ENCODE measurements around the gene TANC1. TPM values are rescaled to one million over a fixed set of nuclear protein-coding genes. Genes with fewer than 3 reads are reported as not detected.
A peak's percentile ranks its signal among the peaks of the same experiment; 100 is the strongest.

The TANC1 gene
- total and polyA plus RNA-seq, 11 donors, result 26.6 to 91.1 (median 68.8) TPM

DNA sequence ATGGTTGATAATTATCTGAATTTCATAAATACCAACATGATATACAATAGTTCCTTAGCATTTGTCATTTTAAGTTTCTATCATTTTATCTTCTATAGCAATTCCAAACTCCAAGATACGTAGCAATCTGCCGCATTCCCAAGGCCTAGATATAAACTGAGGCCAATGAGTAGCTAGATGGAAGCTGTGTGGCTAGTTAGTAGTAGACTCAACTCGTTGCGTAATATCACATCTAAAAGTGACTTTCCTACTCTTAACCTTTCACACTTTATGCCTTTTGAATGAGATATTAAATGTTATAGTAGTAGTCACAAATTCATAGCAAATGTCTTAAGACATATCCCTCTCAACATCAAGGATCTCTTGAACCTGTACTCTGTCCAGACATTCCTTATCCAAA lies 284.5 kb downstream of the TANC1 start:
- WGBS, 4 donors, result 94 to 98% (median 96%) methylated on average over 4 of the region's 4 CpGs
- H3K36me3 ChIP-seq, result peaks cover 0 to 53% (median 33%) of the 10 kb centered on the region in 9 donors

DNA sequence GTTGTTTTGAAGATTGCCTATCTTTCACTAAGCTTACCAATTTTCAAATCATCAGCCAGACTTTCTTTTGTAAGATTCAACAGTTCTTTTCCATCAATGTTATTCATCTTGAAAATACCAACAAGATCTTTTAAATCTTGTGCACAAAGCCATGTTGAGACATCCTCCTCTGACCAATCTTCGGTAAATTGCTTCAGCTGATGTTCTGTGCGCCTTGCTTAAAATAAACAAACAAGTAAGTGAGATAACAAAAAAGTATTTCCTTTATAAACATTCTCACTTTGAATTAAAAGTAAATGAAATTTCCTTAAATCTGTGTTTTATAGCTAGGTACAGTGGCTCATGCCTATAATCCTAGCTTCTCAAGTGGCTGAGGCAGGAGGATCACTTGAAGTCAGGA lies 287.7 kb downstream of the TANC1 start:
- peaks cover 0 to 71% (median 42%) of the 10 kb centered on the region in 9 donors for H3K36me3 ChIP-seq
- TF ChIP-seq, protein P1, sequence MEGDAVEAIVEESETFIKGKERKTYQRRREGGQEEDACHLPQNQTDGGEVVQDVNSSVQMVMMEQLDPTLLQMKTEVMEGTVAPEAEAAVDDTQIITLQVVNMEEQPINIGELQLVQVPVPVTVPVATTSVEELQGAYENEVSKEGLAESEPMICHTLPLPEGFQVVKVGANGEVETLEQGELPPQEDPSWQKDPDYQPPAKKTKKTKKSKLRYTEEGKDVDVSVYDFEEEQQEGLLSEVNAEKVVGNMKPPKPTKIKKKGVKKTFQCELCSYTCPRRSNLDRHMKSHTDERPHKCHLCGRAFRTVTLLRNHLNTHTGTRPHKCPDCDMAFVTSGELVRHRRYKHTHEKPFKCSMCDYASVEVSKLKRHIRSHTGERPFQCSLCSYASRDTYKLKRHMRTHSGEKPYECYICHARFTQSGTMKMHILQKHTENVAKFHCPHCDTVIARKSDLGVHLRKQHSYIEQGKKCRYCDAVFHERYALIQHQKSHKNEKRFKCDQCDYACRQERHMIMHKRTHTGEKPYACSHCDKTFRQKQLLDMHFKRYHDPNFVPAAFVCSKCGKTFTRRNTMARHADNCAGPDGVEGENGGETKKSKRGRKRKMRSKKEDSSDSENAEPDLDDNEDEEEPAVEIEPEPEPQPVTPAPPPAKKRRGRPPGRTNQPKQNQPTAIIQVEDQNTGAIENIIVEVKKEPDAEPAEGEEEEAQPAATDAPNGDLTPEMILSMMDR (IDR thresholded peaks at IDR 0.05), result no peak
- TF ChIP-seq POLR2A (IDR thresholded peaks at IDR 0.05), result no peak

More for the DNA sequence above, 284.5 kb downstream of the TANC1 start:
- H3K27me3 ChIP-seq, result no peaks in the 10 kb centered on the region
- H3K27ac ChIP-seq, result no peak overlapping the region
- H3K4me3 ChIP-seq, result no peak overlapping the region
- ATAC-seq (no peak), DNase-seq (no peak)
- intact Hi-C loops (cut with DNase I), result no loop called here
- H3K9me3 ChIP-seq, result no peaks in the 10 kb centered on the region
- H3K4me1 ChIP-seq, result peaks cover 0 to 28% (median 16%) of the 10 kb centered on the region in 12 donors
- no peak for TF ChIP-seq POLR2A (IDR thresholded peaks at IDR 0.05)
- TF ChIP-seq, protein P1 (IDR thresholded peaks at IDR 0.05), result no peak

DNA sequence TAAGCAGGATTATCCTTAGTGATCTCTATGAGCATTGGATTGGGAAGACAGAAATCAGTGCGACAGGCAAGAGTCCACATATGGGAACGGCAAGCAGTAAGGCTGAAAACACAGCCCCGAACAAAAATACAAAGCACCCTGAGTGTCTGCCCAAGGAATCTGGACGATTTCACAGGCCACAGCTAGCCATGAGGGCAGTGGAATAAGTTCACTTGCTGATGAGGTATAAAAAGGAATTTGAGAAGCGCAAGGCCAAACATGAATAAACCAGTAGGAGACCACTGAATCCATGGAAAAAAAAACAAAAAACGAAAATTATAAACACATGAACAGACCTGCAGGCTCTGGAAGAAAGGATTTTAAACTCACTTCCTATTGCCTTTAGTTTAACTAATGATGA lies 293.8 kb downstream of the TANC1 start:
- DNase-seq (no peak), ATAC-seq (peak in 1 of 4 donors; percentile 26)
- intact Hi-C loops (cut with DNase I), result no loop called here
- Histone ChIP-seq H3K9me3 (no peaks in the 10 kb centered on the region), H3K27ac (peak overlapping the region; percentile 38 to 82 (median 64)), H3K27me3 (no peaks in the 10 kb centered on the region), H3K36me3 (peaks cover 0 to 40% (median 12%) of the 10 kb centered on the region in 9 donors), H3K4me1 (peaks cover 0 to 23% (median 8%) of the 10 kb centered on the region in 12 donors), H3K4me3 (no peak overlapping the region)
- TF ChIP-seq, protein P1 (IDR thresholded peaks at IDR 0.05), result no peak
- TF ChIP-seq POLR2A (IDR thresholded peaks at IDR 0.05), result no peak
- 64 to 72% (median 70%) methylated on average over 6 of the region's 6 CpGs for WGBS, 4 donors

More for the DNA sequence above, 287.7 kb downstream of the TANC1 start:
- H3K9me3 ChIP-seq, result no peaks in the 10 kb centered on the region
- DNase-seq (no peak), ATAC-seq (no peak)
- peaks cover 0 to 5% (median 0%) of the 10 kb centered on the region in 12 donors for H3K4me1 ChIP-seq
- intact Hi-C loops (cut with DNase I), result no loop called here
- H3K27ac ChIP-seq, result peak overlapping the region in 1 of 12 donors; percentile 5
- WGBS, 4 donors, result 47 to 61% (median 58%) methylated on average over 2 of the region's 2 CpGs
- H3K4me3 ChIP-seq, result no peak overlapping the region
- no peaks in the 10 kb centered on the region for H3K27me3 ChIP-seq

DNA sequence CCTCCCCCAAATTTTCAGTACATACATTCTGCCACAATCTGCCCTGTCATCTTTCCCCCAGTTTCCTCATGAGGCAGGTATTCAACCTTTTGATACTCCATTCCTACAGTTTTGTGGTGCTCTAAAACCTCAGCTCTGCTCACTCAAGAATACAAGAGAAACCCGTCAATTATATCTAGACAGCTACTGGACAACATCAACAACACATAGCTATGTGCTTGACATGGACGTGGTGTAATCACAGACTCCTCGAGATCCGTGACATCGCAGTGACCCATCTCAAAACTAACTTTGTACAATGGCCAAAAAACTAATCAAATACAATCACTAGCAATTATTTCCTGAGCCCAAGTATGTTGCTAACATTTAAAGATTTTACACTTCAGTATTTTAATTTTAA lies 294.5 kb downstream of the TANC1 start:
- Histone ChIP-seq H3K9me3 (no peaks in the 10 kb centered on the region), H3K4me3 (no peak overlapping the region), H3K36me3 (peaks cover 0 to 33% (median 5%) of the 10 kb centered on the region in 9 donors), H3K4me1 (peaks cover 0 to 23% (median 8%) of the 10 kb centered on the region in 12 donors), H3K27ac (peak overlapping the region; percentile 38 to 82 (median 64)), H3K27me3 (no peaks in the 10 kb centered on the region)
- TF ChIP-seq POLR2A (IDR thresholded peaks at IDR 0.05), result no peak
- TF ChIP-seq, protein P1 (IDR thresholded peaks at IDR 0.05), result no peak
- peak in 3 of 5 donors; percentile 22 to 35 (median 25) for DNase-seq
- intact Hi-C loops (cut with DNase I), result no loop called here
- 41 to 67% (median 48%) methylated on average over 5 of the region's 5 CpGs for WGBS, 4 donors
- ATAC-seq, result peak; percentile 81 to 96 (median 92)
